DMS79 treated with DMSO at 0.1 percent for 48 hours (cell line): ENCODE measurements around the gene NEK1.
"Not testable (repeated sequence)": the region's sequence is repeated elsewhere in the genome, so short reads cannot be mapped to it uniquely, and the experiment has no call there.

Experiments used
- DNase-seq: peaks from one replicate; lab custom pipeline; 2025; lab: John Stamatoyannopoulos, UW

NEK1 gene

DNA sequence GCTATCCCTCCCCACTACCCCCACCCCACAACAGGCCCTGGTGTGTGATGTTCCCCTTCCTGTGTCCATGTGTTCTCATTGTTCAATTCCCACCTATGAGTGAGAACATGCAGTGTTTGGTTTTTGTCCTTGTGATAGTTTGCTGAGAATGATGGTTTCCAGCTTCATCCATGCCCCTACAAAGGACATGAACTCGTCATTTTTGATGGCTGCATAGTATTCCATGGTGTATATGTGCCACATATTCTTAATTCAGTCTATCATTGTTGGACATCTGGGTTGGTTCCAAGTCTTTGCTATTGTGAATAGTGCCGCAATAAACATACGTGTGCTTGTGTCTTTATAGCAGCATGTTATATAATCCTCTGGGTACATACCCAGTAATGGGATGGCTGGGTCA lies 118.1 kb downstream of the NEK1 start:
- not testable (repeated sequence) for DNase-seq

DNA sequence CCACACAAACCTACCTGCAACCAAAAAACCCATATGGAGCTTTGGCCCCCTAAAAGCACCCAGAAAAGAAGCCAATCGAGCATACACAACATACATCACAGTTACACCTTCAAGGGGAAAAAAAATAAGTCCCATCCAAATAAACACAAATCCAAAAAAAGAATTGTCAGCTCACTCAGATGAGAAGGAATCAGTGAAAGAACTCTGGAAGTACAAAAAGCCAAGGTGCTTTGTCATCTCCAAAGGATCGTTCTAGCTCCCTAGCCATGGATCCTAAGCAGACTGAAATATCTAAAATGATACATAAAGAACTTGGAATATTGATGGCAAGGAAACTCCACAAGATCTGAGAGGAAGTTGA lies 119.2 kb downstream of the NEK1 start:
- DNase-seq: no peak

DNA sequence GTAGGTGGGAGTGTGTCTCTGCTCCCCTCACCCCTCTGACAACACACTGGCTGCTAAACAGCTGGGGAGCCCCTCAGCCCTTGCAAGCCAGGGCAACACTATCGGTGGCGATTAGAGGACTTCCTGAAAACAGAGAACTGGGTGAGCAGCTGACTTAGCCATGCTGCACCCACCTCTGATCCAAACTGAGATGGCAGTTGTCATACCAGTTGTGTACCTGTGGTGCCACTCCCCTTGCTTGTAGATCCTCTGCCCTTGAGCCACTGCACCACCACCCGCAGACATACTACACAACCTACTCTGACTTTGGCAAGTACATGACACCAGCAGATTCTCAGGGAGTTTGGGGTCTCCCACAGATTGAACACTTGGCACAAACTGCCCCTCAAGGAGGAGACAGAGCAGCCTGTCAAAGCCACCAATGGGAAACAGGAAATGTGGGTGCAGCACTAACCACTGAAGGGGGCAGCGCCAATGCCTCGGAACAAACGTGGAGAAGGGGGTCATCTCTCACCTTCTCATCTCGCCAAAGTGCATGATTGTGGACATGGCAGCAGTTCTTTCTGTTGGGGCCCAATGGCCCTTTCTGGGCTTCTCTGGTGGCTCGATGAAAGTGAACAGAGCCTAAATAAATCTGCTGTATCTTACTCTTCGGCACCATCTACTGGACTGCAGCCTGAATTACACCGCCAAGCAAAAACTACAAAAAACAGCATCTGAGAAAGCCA lies 119.8 kb downstream of the NEK1 start:
- no peak for DNase-seq

DNA sequence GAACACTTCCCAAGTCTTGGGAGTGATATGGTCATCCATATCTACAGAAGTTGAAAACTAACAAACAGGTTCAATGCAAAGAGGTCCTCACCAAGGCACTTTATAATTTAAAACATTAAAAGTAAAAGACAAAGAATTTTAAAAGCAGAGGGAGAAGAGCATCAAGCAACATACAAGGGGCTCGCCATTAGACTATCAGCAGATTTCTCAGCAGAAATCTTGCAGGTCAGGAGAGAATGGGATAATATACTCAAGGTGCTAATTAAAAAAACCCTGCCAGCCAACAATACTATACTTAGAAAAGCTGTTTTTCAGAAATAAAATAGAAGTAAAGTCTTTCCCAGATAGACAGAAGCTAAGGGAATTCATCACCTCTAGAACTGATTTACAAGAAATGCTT lies 121.2 kb downstream of the NEK1 start:
- no peak for DNase-seq

DNA sequence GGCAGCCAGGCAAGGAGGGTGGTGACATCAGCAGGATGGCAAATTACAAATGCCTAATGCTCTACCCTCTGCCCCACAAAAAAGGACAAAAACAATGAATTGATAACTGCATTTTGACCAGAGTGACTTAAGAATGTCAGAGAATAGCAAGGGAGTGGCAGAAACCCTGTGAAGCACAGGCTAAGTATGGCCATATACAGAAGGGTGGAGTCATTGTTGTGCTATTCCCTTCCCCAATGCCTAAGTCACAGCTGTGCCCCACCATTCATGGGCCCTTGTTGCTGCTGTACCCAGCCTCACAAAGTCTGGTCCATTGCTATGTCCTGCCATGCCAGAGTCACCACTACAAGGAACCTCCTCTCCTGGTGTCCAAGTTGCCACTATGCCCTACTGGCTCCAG lies 123.1 kb downstream of the NEK1 start:
- DNase-seq: no peak

DNA sequence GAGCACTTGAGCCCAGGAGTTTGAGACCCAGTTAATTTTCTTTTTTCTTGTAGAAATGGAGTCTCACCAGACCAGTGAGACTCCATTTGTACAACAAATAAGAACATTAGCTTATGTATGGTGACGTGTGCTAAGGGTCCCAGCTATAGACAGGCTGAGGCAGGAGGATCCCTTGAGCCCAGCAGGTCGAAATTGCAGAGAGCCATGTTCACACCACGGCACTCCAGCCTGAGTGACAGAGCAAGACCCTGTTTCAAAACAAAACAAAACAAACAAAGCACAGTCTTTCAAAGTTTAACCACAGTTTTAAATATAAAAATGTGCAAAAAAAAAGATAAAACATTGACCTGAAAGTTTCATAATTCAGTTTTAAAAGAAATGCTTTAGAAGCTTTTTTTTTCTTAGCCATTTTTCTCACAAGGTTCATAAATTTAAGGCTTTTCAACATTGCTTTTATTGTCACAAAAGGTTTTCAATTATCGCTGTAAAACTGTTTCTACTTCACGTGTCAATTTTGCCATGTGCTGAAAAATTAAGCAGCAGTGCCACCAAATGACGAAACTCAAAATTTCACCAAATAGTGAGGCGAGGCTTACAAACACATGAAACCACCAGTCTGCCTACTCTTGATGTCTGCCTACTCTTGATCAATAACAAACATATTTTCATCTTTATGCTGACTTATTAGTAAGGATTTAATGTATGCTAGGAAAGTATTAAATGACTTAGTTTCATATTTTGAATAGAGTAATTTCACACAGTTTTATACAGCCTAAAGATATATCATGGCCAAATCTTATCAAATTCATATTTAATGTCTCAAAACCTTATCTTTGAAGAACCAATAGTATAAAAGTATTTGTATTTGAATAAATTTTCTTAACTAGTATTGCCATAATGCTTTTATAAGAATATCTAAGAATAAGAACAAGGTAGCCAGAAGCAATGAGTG lies 126.3 kb downstream of the NEK1 start:
- peak; percentile 1 for DNase-seq

DNA sequence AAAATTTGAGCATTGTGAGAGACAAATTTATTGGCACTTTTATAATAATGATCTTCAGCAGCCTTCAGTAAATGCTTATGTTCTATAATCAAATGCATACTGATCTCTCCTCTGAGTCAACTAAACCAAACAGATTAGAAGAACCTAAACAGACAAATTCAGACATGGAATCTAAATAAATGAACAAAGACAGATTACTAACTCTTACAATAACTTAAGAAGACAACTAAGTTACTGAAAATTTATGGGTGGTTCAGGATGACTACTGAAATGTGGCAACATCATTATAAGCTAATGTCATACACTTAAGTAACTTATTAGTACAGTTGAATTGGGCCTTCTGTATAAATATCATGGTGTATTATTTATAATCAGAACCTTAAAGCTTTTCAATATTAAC lies 127.3 kb downstream of the NEK1 start:
- DNase-seq: no peak

DNA sequence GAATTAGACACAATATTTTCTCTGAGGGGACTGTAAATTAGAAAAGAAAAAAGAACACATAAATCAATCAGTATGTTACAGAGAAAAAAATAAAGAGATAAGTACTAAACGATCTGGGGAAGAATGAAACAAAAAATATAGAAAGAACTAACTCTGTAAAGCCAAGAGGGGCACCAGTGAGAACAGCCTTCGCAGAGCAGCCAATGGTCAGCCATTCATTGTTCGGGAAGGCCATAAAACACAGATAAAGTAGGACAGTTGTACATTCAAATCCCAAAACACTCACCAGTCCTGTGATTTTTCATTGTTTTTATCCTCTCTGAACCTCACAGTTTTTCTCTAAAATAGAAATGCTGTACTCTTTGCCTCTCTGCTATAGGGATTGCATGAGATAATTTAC lies 127.9 kb downstream of the NEK1 start:
- DNase-seq: no peak

DNA sequence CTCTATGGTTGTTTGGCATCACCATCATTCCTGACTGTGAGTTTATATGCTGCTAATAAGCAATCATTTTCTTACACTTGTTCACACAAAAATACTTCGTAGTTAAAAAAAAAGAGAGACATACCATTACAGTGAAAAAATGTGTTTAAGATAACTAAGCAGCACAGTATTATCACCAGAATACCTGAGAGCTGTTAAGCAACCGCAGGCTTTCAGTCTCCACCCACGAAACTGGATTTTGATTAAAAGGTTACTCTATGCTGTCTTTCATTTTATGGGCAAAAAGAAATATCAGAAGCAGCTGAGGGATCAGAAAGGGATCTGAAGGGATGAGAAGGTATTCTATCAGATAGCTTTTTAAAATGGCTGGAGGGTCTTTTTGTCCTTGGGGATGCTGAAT lies 148.3 kb downstream of the NEK1 start:
- DNase-seq: no peak

DNA sequence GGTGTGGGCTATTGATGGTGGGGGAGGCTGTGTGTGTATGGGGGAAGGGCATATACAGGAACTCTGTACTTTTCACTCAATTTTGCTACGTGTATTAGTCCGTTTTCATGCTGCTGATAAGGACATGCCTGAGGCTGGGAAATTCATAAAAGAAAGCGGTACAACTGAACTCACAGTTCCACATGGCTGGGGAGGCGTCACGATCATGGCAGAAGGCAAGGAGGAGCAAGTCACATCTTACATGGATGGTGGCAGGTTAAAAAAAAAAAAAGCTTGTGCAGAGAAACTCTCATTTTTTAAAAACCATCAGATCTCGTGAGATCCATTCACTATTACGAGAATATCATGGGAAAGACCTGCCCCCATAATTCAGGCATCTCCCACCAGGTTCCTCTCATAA lies 152.3 kb downstream of the NEK1 start:
- no peak for DNase-seq

DNA sequence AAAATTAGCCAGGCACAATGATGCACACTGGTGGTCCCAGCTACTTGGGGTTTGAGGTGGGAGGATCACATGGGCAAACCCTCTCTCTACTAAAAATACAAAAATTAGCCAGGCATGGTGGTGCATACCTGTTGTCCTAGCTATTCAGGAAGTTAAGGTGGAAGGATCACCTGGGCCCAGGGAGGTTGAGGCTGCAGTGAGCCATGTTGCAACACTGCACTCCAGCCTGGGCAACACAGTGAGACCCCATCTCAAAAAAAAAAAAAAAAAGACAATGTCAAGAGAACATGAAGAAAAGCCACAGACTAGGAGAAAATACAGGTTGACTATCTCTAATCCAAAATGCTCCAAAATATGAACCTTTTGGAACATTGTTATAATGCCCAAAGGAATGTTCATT lies 153.8 kb downstream of the NEK1 start:
- no peak for DNase-seq

DNA sequence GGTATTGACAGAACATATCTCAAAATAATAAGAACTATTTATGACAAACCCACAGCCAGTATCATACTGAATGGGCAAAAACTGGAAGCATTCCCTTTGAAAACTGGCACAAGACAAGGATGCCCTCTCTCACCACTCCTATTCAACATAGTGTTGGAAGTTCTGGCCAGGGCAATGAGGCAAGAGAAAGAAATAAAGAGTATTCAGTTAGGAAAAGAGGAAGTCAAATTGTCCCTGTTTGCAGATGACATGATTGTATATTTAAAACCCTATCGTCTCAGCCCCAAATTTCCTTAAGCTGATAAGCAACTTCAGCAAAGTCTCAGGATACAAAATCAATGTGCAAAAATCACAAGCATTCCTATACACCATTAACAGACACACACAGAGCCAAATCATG lies 159.7 kb downstream of the NEK1 start:
- not testable (repeated sequence) for DNase-seq

DNA sequence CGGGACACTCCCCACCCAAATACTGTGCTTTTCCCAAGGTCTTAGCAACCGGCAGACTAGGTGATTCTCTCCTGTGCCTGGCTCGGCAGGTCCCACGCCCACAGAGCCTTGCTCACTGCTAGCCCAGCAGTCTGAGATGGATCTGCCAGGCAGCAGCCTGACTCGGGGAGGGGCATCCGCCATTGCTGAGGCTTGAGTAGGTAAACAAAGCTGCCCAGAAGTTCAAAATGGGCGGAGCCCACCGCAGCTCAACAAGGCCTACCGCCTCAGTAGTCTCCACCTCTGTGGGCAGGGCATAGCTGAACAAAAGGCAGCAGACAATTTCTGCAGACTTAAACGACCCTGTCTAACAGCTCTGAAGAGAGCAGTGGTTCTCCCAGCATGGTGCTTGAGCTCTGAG lies 163.4 kb downstream of the NEK1 start:
- DNase-seq: not testable (repeated sequence)

DNA sequence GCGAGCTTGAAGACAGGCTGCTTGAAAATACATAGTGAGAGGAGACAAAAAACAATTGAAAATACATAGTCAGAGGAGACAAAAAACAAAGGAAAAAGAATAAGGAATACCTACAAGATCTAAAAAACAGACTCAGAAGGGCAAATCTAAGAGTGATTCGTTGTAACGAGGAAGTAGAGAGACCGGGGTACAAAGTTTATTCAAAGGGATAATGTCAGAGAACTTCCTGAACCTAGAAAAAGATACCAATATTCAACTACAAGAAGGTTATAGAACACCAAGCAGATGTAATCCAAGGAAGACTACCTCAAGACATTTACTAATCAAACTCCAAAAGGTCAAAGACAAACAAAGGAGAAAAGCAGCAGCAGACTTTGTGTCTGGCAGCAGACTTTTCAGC lies 165.6 kb downstream of the NEK1 start:
- no peak for DNase-seq

DNA sequence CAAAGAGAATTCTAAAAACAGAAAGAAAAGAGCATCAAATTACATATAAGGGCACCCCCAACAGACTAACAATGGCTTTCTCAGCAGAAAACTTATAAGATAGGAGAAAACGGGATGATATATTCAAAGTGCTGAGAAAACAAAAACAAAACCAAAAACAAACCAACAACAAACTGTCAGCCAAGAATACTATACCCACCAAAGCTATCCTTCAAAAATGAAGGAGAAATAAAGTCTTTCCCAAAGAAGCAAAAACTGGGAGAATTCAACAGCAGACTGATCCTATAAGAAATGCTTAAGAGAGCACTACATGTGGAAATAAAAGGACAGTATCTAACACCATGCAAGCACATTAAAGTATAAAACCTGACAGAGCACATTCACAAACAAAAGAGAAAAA lies 168.6 kb downstream of the NEK1 start:
- no peak for DNase-seq

DNA sequence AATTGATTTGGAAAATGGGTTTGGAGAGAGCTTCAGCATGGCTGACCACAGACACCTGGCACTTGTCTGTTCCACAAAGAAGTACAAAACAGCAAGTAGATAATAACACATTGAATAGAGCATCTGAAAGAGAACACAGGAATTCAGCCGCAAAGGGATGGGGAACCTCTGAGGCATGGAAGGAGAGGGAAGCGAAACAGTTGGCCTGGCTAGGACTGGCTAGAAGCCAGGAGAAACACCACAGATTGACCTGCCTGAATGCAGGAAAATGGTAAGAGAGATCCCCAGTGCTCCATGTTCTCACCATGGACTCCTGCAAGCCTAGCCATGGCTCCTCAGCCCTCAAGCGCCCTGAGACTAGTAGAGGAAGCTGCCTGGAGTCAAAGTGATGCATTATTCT lies 171.9 kb downstream of the NEK1 start:
- DNase-seq: no peak

DNA sequence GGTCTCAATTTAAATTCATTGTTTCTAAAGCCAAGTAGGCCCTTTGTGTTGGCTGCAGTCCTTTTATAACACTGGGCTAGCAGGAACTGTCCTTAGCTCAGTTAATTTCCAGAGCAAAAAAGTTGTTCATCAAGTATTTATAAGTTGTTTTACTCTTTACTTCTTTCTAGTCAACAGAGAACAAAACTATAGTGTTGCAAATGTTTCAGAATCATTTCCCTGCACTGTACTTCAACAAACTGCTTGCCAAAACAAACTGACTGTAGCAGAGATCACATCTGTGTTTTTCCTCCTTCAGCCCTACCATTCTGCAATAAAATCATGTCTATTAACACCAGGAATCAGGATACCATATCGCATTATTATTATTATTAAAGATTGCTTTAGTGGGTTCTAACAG lies 173.1 kb downstream of the NEK1 start:
- no peak for DNase-seq

DNA sequence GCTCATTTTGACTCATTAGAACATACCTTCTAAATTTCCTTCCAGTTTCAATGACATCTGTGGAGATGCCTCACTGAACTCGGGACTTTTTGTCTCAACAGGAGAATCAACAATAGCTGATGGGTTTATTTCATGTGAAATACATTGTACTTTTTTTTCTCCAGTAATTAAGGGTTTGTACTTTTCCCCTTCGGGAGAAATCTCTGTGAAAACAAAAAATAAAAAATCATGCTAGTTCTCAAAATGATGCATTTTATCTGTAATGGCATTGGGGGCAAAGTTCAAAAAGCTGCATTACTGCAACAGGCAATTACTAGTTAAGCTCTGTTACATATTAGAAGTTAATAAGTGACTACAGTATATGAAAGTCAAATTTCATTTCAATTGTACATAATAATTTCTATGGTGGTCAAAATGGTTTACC lies 174.3 kb downstream of the NEK1 start:
- DNase-seq: no peak

DNA sequence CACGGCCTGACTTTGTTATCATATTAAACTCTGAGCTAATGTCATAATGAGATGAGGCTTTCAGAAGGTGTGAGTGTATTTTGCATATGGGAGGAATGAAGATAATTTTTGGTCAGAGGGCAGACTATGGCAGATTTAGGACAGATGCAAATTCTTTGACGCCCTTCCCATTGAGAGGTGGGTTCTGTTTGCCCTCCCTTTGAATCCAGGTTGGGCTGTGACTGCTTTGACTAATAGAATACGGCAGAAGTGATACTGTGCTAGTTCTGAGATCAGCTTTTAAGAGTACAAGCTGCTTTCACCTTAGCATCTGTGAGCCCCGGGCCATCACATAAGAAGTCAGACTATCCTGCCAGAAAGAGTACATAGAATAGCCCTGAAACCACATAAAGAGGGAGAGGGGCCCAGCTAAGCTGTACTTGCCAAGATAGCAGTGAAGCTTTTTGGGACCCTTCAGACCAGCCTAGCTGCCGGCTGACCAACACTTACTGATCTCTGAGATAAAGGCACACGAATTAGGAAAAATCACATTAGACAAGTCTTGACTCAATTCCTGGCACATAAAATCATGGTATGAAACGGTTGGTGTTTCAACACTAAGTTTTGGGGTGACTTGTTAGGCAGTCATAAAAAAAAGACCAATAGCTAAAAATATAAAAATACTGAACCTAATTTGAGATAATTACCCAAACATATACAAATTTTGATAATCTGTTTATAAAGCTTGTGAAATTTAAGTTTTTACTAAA lies 174.9 kb downstream of the NEK1 start:
- DNase-seq: no peak

DNA sequence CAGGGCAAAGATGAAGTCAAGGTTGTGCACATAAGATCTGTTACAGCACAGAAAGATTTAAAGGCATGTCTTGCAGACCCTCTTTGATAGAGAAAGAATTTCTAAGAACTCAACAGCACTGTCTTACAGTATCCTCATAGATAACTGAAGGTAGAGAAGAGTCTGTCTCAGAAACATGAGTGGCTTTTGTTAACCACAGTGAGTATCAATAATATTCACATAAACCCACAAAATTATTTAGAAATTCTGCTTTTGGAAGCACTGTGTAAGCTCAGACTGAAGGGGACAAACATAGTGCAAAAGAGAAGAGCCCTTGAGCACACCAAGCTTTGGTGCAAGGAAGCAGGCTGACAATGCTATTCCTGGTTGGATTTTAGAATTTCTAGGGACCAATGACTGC lies 175.6 kb downstream of the NEK1 start:
- DNase-seq: no peak

DNA sequence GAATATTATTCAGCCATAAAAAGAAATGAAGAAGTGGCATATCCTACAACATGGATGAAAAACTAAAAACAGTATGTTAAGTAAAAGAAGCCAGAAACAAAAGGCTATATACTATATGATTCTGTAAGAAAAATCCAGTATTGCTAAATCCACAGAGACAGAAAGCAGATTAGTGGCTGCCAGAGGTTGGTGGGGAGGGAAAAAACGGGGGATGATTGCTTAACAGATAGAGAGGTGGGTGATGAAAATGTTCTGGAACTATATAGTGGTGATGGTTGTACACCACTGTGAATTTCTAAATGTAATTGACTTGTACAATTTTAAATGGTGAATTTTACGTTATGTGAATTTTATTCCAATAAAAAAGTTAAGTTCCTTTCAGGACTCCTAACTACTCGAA lies 184.0 kb downstream of the NEK1 start:
- DNase-seq: no peak

DNA sequence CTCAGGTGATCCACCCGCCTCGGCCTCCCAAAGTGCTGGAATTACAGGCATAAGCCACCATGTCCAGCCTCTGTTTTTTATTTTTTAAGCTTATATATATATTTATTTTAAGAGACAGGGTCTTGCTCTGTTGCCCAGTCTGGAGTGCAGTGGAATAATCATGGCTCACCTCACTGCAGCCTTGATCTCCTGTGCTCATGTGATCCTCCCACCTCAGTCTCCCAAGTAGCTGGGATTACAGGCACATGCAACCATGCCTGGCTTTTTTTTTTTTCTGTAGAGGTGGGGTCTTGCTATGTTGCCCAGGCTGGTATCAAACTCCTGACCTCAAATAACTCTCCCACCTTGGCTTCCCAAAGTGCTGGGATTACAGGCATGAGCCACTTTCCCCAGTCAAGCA lies 184.7 kb downstream of the NEK1 start:
- not testable (repeated sequence) for DNase-seq

DNA sequence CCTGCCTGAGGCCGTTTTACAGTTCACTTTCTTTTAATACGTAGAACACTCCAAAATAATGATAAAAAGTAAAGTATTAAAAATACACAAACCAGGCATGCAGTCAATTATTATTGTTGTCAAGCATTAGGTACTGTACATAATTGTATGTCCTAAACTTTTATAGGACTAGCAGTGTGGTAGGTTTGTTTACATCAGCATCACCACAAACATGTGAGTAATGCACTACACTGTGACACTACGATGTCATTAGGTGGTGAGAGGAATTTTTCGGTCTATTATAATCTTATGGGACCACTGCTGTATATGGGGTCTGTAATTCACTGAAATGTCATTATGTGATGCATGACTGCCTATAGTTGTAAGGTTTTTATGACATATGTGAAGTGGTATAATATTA lies 192.1 kb downstream of the NEK1 start:
- DNase-seq: no peak
